HepG2 (cell line): Measurements from ENCODE around the gene ACTR1B. TPM values are rescaled to one million over a fixed set of nuclear protein-coding genes. Genes with fewer than 3 reads are reported as not detected.

Experiments
- BRD4 ChIP-seq: sonication (generic); formaldehyde crosslinking; IDR thresholded peaks from 2 replicates; pipeline ENCODE4 v1.4.0; 2020; ENCODE audit warnings: missing genetic modification reagents
- EED ChIP-seq: sonication (generic); formaldehyde crosslinking; IDR thresholded peaks from 2 replicates; pipeline ENCODE4 v1.5.0; 2020; ENCODE audit warnings: mild to moderate bottlenecking, missing genetic modification reagents
- HIVEP1 ChIP-seq: sonication (generic); formaldehyde crosslinking; IDR thresholded peaks from 2 replicates; pipeline ENCODE4 v1.4.0; 2020; ENCODE audit warnings: mild to moderate bottlenecking, missing genetic modification reagents
- HNRNPLL ChIP-seq: fragments of 200-400 bp; formaldehyde crosslinking; IDR thresholded peaks from 2 replicates; pipeline ENCODE4 v1.6.1; 2017; ENCODE audit warnings: mild to moderate bottlenecking, low read depth, low read length; ENCODE audit not compliant: poor library complexity, severe bottlenecking
- HNRNPUL1 ChIP-seq: fragments of 200-400 bp; formaldehyde crosslinking; IDR thresholded peaks from 2 replicates; pipeline ENCODE4 v1.6.1; 2017; ENCODE audit warnings: low read depth, mild to moderate bottlenecking, low read length, moderate library complexity
- KDM4B ChIP-seq: sonication (generic); formaldehyde crosslinking; IDR thresholded peaks from 2 replicates; pipeline ENCODE4 v1.4.0; 2020; ENCODE audit warnings: missing genetic modification reagents
- NR2F1 ChIP-seq, 2 experiments: fragments of 450-650 bp in 1 of 2; formaldehyde crosslinking in 1 of 2; IDR thresholded peaks; 2 replicates each; pipeline versions ENCODE4 v1.5.0 to v1.6.1; 2016 to 2020; ENCODE audit warnings: mild to moderate bottlenecking in 1 of 2, missing compliant biosample characterization in 1 of 2, missing genetic modification reagents in 1 of 2, moderate library complexity in 1 of 2
- POLR2A ChIP-seq, 2 experiments: IDR thresholded peaks; 2 replicates each; pipeline ENCODE4 v1.6.1; 2011; ENCODE audit warnings: low read depth in 2 of 2, low read length in 2 of 2, mild to moderate bottlenecking in 1 of 2, moderate library complexity in 1 of 2; ENCODE audit not compliant: insufficient read depth in 1 of 2
- RAD21 ChIP-seq: fragments of 450-650 bp; formaldehyde crosslinking; IDR thresholded peaks from 2 replicates; pipeline ENCODE4 v1.5.0; 2020; ENCODE audit warnings: mild to moderate bottlenecking
- SCMH1 ChIP-seq: sonication (generic); formaldehyde crosslinking; IDR thresholded peaks from 2 replicates; pipeline ENCODE4 v1.9.0; 2021; ENCODE audit warnings: missing genetic modification reagents, mild to moderate bottlenecking, borderline replicate concordance
- SP1 ChIP-seq, 2 experiments: fragments of 450-650 bp in 1 of 2; sonication (generic) in 1 of 2; formaldehyde crosslinking in 1 of 2; IDR thresholded peaks; 2 replicates each; pipeline versions ENCODE4 v1.4.0 to v1.6.1; 2016 to 2020; ENCODE audit warnings: missing genetic modification reagents in 1 of 2
- TOPORS ChIP-seq: sonication (generic); formaldehyde crosslinking; IDR thresholded peaks from 2 replicates; pipeline ENCODE4 v1.8.0; 2023; ENCODE audit warnings: mild to moderate bottlenecking, missing genetic modification reagents
- YEATS4 ChIP-seq: sonication (generic); formaldehyde crosslinking; IDR thresholded peaks from 2 replicates; pipeline ENCODE4 v1.4.0; 2020; ENCODE audit warnings: missing genetic modification reagents, borderline replicate concordance
- YY1 ChIP-seq: IDR thresholded peaks from 2 replicates; pipeline ENCODE4 v1.6.1; 2011; ENCODE audit warnings: low read length, low read depth, moderate library complexity, mild to moderate bottlenecking; ENCODE audit not compliant: insufficient read depth, insufficient replicate concordance
- ZNF350 ChIP-seq: sonication (generic); formaldehyde crosslinking; IDR thresholded peaks from 2 replicates; pipeline ENCODE4 v1.4.0; 2020; ENCODE audit warnings: mild to moderate bottlenecking, low read depth, missing genetic modification reagents, borderline replicate concordance
- ZNF564 ChIP-seq: sonication (generic); formaldehyde crosslinking; IDR thresholded peaks from 2 replicates; pipeline ENCODE4 v1.8.1; 2023; ENCODE audit warnings: mild to moderate bottlenecking, missing genetic modification reagents
- ZNF629 ChIP-seq: sonication (generic); formaldehyde crosslinking; conservative IDR thresholded peaks from 2 replicates; pipeline ENCODE4 v1.5.0; 2020; ENCODE audit warnings: missing genetic modification reagents
- ZNF724P ChIP-seq: sonication (generic); formaldehyde crosslinking; IDR thresholded peaks from 2 replicates; pipeline ENCODE4 v1.8.0; 2022; ENCODE audit warnings: missing genetic modification reagents, borderline replicate concordance
- ZNF746 ChIP-seq: sonication (generic); formaldehyde crosslinking; IDR thresholded peaks from 2 replicates; pipeline ENCODE4 v1.8.0; 2022; ENCODE audit warnings: mild to moderate bottlenecking, missing genetic modification reagents
- ZNF850 ChIP-seq: sonication (generic); formaldehyde crosslinking; conservative IDR thresholded peaks from 2 replicates; pipeline ENCODE4 v1.9.0; 2021; ENCODE audit warnings: mild to moderate bottlenecking, missing genetic modification reagents
- polyA plus RNA-seq, 8 experiments: library from polyadenylated mRNA; depleted of rRNA in 3 of 8; stranded (reverse) in 7 of 8; unstranded in 1 of 8; fragments of >200 nt; fragmentation: Illumina TruSeq in 4 of 8; extraction: Trizol in 4 of 8; gene quantifications; 2 replicates each; pipeline versions ENCODE4 v1.2.1 to v1.2.3, GENCODE V29; 2011 to 2016; ENCODE audit warnings: low read depth in 4 of 8, missing spikeins in 1 of 8, mixed read lengths in 1 of 8; ENCODE audit not compliant: insufficient read depth in 1 of 8
- total RNA-seq, 5 experiments: library from RNA; depleted of rRNA; stranded (reverse); fragments of >200 nt; fragmentation: Illumina TruSeq; extraction: Trizol; gene quantifications; 2 replicates each; pipeline ENCODE4 v1.2.3, GENCODE V29; 2016; ENCODE audit warnings: low read depth in 1 of 5
- TF ChIP-seq, protein P1 (sequence below): sonication (generic); formaldehyde crosslinking; IDR thresholded peaks from 2 replicates; pipeline ENCODE4 v1.9.0; 2022; ENCODE audit warnings: low read depth, missing genetic modification reagents

Gene ACTR1B
- total and polyA plus RNA-seq, 2 of the 13 experiments (the other 11 are each of a cell fraction or from before 2014, with no cell fraction given), result 61.7 to 76.7 TPM

DNA sequence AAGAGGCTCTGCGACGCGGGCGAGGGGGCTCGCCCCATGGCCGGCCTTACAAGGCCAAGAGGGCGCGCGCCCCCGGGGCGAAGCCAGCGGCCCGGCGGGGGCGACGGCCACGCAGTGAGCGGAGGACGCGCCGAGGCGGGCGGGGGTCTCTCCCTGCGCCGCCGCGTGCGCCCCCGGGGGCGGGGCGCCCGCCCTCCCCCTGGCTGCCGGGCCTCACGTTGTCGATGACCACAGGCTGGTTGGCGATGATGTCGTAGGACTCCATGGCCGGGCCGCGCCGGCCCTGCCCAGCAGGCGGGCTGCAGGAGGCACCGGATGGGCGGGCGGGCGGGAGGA lies 250 bp downstream of the ACTR1B start (continued):
- TF ChIP-seq YY1, result peak; percentile 14
- TF ChIP-seq HIVEP1, result no peak
- 0 out of 2 replicates have a peak, but pooled peaks have one; percentile 1 for TF ChIP-seq ZNF629
- no peak for TF ChIP-seq ZNF350 (CRISPR knock-in tag)
- TF ChIP-seq KDM4B, result no peak
- TF ChIP-seq, protein P1, sequence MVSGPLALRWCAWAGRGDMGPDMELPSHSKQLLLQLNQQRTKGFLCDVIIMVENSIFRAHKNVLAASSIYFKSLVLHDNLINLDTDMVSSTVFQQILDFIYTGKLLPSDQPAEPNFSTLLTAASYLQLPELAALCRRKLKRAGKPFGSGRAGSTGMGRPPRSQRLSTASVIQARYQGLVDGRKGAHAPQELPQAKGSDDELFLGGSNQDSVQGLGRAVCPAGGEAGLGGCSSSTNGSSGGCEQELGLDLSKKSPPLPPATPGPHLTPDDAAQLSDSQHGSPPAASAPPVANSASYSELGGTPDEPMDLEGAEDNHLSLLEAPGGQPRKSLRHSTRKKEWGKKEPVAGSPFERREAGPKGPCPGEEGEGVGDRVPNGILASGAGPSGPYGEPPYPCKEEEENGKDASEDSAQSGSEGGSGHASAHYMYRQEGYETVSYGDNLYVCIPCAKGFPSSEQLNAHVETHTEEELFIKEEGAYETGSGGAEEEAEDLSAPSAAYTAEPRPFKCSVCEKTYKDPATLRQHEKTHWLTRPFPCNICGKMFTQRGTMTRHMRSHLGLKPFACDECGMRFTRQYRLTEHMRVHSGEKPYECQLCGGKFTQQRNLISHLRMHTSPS (CRISPR knock-in tag), result no peak
- 0 out of 2 replicates have a peak, but pooled peaks have one; percentile 4 for TF ChIP-seq BRD4 (CRISPR knock-in tag)
- TF ChIP-seq ZNF850 (CRISPR knock-in tag), result no peak
- TF ChIP-seq ZNF564 (CRISPR knock-in tag), result 0 out of 2 replicates have a peak, but pooled peaks have one; percentile 25
- peak; percentile 65; the same call in 1 of the 2 replicates for TF ChIP-seq YEATS4 (CRISPR knock-in tag)
- TF ChIP-seq ZNF746, result 0 out of 2 replicates have a peak, but pooled peaks have one; percentile 3
- peak; percentile 45 for TF ChIP-seq HNRNPLL
- TF ChIP-seq SP1 (IDR thresholded peaks at IDR 0.05), result no peak
- TF ChIP-seq SP1 (CRISPR knock-in tag; IDR thresholded peaks at IDR 0.05), result no peak
- peak; percentile 22; the same call in 1 of the 2 replicates for TF ChIP-seq TOPORS
- no peak for TF ChIP-seq EED
- TF ChIP-seq HNRNPUL1, result no peak
- TF ChIP-seq RAD21 (CRISPR knock-in tag), result no peak; the same call in 1 of the 2 replicates
- TF ChIP-seq NR2F1 (CRISPR knock-in tag; IDR thresholded peaks at IDR 0.05), result no peak
- 0 out of 2 replicates have a peak, but pooled peaks have one; percentile 20 for TF ChIP-seq ZNF724P (CRISPR knock-in tag)
- no peak for TF ChIP-seq SCMH1 (CRISPR knock-in tag)
- peak in 1 of 2 experiments; percentile 19; a peak in 1 of 4 replicates for TF ChIP-seq POLR2A (IDR thresholded peaks at IDR 0.05; ENCODE audit: insufficient read depth in 1 of 2, low read depth in 2 of 2, low read length in 2 of 2)
